GM10248 (cell line): ENCODE data around the gene NDUFS8.

Experiments used
- CTCF ChIA-PET: fragments of 300-600 bp; sonication (Branson Sonifier 250); formaldehyde crosslinking; extraction: SDS; loops from one replicate; lab custom pipeline; 2021; ENCODE audit warnings: antibody characterized with exemption; lab: Yijun Ruan, JAX
- POLR2A ChIA-PET: fragments of 350-650 bp; sonication (Branson Sonifier 250); formaldehyde crosslinking; extraction: SDS; loops from one replicate; lab custom pipeline; 2020; ENCODE audit warnings: antibody characterized with exemption; lab: Yijun Ruan, JAX
- DNase-seq: peaks from one replicate; pipeline ENCODE4 v3.0.0; 2012; ENCODE audit errors: extremely low spot score
- CTCF ChIP-seq: IDR thresholded peaks from 2 replicates; pipeline ENCODE4 v1.5.1; 2012; ENCODE audit warnings: mild to moderate bottlenecking, low read depth; ENCODE audit errors: extremely low read depth, missing control alignments, control extremely low read depth

The NDUFS8 gene

DNA sequence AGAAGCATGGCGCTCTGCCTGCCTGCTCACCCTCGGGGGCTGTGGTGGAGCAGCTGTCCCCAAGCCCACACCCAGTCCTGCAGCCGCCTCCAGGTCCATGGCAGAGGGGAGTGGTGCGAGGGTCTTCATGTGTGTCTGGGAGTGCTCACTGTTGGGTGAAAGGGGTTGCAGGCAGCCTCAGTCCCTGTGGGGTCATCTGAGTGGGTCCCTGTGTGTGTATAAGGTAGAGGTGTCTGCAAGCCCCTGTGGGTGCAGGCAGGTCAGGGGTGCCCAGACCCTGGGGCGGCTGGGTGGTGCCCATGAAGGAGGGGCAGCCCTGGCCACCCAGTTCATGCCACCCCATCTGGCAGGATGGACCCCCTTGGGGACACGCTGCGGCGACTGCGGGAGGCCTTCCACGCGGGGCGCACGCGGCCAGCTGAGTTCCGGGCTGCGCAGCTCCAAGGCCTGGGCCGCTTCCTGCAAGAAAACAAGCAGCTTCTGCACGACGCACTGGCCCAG lies 15.5 kb upstream of the NDUFS8 start:
- DNase-seq = no peak
- no peak for TF ChIP-seq CTCF
- POLR2A ChIA-PET = no interaction called here
- CTCF ChIA-PET = interaction anchor here (1.2 kb wide), 1 partner anchor 59 kb away, joined by 3 read pairs; no protein-coding TSS in a partner anchor

DNA sequence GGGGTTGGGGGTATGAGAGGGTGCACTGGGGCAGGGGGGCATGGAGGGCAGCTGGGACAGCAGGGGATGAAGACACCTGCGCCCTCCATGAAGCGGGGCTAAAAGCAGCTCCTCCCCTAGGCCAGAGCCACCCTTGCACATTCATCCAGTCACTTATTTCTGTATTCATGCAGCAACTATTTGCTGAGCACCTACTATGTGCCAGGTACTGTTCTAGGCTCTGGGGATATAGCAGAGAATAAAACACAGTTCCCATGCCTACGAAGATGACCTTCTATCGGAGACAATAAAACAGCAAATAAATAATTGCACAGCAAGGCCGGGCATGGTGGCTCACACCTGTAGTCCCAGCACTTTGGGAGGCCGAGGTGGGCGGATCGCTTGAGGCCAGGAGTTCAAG lies 15.0 kb upstream of the NDUFS8 start:
- no peak for DNase-seq
- CTCF ChIA-PET = no interaction called here
- no peak for TF ChIP-seq CTCF
- POLR2A ChIA-PET = interaction anchor here (0.9 kb wide), 1 partner anchor 9 kb away, joined by 3 read pairs; no protein-coding TSS in a partner anchor

GRCh38 chr11:68016161-68016903 lies 14.1 kb upstream of the NDUFS8 start:
- no peak for DNase-seq
- TF ChIP-seq CTCF = no peak
- ChIA-PET POLR2A (interaction anchor here (0.6 to 0.9 kb wide), 2 partner anchors 8 to 266 kb away, joined by 3 to 7 read pairs; no protein-coding TSS in a partner anchor), CTCF (no interaction called here)

DNA sequence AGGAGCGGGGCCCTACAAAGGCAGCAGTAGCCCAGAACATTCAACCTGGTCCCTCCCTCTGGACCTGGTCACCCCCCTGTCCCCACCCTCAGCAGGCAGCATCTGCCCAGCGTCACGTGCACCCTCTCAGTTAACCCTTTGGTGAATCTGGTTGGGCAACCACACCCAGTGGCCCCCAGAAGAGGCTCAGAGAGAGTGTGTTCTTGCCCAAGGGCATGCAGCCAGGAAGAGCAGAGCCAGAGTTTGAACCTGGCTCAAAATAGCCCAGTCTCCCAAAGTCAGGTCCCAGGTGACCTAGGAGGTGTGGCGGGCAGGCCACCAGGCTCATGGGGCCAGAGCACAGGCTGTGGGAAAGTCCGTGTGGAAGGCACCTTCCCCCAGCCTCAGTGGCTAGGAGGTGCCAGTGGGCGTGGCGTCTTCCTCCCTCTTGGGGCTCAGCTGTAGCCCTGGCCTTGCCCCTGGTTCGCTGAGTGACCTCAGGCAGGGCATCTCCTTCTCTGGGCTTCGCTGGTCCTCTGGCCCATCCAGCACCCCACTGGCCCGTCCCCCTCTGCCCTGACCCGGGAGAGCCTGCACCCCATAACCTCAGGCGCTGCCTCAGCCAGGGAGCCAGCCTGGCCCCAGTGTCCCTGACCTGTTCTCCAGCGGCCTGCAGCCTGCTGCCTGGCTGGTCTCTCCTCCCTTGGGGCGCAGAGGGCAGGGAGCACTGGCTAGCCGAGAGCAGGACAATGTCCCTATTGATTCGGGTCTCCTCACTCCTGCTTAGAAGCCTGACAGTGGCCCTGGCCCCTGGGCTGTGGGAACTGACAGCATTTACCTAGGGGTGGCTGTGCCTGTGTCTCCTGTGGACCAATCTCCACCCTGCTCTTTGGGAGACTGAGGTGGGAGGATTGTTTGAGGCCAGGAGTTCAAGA lies 13.3 kb upstream of the NDUFS8 start:
- DNase-seq = no peak
- ChIA-PET POLR2A (no interaction called here), CTCF (no interaction called here)
- TF ChIP-seq CTCF = no peak

- DNase-seq = no peak
- no peak for TF ChIP-seq CTCF
- POLR2A ChIA-PET = interaction anchor here (0.6 kb wide), 1 partner anchor 29 kb away, joined by 3 read pairs; no protein-coding TSS in a partner anchor
- CTCF ChIA-PET = no interaction called here
Measured at GRCh38 chr11:68017980-68018729, 12.3 kb upstream of the NDUFS8 start.
